ENCODE measurements around the gene OR6Q1. TPM values are rescaled to one million over a fixed set of nuclear protein-coding genes. Genes with fewer than 3 reads are reported as not detected.
"Not testable (repeated sequence)": the region's sequence is repeated elsewhere in the genome, so short reads cannot be mapped to it uniquely, and the experiment has no call there.

Gene OR6Q1
- total and polyA plus RNA-seq, 4 donors = not detected

DNA sequence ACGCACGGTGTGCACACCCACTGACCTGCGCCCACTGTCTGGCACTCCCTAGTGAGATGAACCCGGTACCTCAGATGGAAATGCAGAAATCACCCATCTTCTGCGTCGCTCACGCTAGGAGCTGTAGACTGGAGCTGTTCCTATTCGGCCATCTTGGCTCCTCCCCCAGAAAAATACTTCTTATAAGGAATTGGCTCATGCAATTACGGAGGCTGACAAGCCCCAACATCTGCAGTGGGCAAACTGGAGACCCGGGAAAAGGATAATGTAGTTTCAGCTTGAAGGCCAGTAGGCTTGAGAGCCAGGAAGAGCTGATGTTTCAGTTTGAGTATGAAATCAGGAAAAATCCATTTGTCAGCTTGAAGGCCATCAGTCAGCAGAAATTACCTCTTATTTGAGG, 30.7 kb upstream of the OR6Q1 start:
- not testable (repeated sequence) for H3K36me3 ChIP-seq (ENCODE audit: control insufficient read depth in 4 of 4, insufficient read depth in 4 of 4, low read length in 4 of 4); H3K4me3 ChIP-seq; H3K27ac ChIP-seq (ENCODE audit: low read depth in 1 of 2, low read length in 1 of 2); H3K9me3 ChIP-seq (ENCODE audit: control insufficient read depth in 4 of 4, insufficient read depth in 3 of 4, low read length in 3 of 4); DNase-seq; H3K4me1 ChIP-seq (ENCODE audit: control insufficient read depth in 5 of 5, insufficient read depth in 5 of 5, low read length in 5 of 5); ATAC-seq (ENCODE audit: insufficient read depth, low FRiP score); H3K9ac ChIP-seq (ENCODE audit: insufficient read depth in 1 of 2, low read length in 2 of 2); H3K27me3 ChIP-seq (ENCODE audit: control insufficient read depth in 3 of 3, insufficient read depth in 3 of 3, low read length in 2 of 3)
- 93 to 94% methylated on average over 9 to 10 of the region's 10 CpGs for WGBS, 2 donors

DNA sequence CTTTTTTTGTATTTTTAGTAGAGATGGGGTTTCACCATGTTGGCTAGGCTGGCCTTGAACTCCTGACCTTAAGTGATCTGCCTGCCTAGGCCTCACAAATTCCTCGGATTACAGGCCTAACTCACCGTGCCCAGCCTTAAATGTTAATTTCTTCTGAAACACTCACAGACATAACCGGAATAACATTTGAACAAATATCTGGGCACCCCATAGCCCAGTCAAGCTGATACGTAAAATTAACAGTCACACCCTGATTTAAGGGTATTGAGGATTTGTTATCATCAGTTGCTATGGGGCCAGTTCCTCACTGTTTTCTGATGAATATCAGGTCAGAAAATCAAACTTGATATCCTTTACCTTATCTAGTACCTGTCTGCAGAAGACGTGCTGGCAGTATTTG, 30.1 kb upstream of the OR6Q1 start:
- Histone ChIP-seq H3K4me3 (no peak overlapping the region), H3K4me1 (ENCODE audit: control insufficient read depth in 5 of 5, insufficient read depth in 5 of 5, low read length in 5 of 5) (peaks cover 0 to 2% (median 0%) of the 10 kb centered on the region in 5 donors), H3K9ac (ENCODE audit: insufficient read depth in 1 of 2, low read length in 2 of 2) (no peak overlapping the region), H3K9me3 (ENCODE audit: control insufficient read depth in 4 of 4, insufficient read depth in 3 of 4, low read length in 3 of 4) (no peaks in the 10 kb centered on the region), H3K36me3 (ENCODE audit: control insufficient read depth in 4 of 4, insufficient read depth in 4 of 4, low read length in 4 of 4) (no peaks in the 10 kb centered on the region), H3K27me3 (ENCODE audit: control insufficient read depth in 3 of 3, insufficient read depth in 3 of 3, low read length in 2 of 3) (no peaks in the 10 kb centered on the region), H3K27ac (ENCODE audit: low read depth in 1 of 2, low read length in 1 of 2) (no peak overlapping the region)
- ATAC-seq (ENCODE audit: insufficient read depth, low FRiP score) = no peak
- TF ChIP-seq, protein P1, sequence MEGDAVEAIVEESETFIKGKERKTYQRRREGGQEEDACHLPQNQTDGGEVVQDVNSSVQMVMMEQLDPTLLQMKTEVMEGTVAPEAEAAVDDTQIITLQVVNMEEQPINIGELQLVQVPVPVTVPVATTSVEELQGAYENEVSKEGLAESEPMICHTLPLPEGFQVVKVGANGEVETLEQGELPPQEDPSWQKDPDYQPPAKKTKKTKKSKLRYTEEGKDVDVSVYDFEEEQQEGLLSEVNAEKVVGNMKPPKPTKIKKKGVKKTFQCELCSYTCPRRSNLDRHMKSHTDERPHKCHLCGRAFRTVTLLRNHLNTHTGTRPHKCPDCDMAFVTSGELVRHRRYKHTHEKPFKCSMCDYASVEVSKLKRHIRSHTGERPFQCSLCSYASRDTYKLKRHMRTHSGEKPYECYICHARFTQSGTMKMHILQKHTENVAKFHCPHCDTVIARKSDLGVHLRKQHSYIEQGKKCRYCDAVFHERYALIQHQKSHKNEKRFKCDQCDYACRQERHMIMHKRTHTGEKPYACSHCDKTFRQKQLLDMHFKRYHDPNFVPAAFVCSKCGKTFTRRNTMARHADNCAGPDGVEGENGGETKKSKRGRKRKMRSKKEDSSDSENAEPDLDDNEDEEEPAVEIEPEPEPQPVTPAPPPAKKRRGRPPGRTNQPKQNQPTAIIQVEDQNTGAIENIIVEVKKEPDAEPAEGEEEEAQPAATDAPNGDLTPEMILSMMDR (IDR thresholded peaks at IDR 0.05; ENCODE audit: control extremely low read depth, extremely low read depth) = no peak
- no peak for DNase-seq
- 65 to 75% methylated on average over 5 of the region's 5 CpGs for WGBS, 2 donors

DNA sequence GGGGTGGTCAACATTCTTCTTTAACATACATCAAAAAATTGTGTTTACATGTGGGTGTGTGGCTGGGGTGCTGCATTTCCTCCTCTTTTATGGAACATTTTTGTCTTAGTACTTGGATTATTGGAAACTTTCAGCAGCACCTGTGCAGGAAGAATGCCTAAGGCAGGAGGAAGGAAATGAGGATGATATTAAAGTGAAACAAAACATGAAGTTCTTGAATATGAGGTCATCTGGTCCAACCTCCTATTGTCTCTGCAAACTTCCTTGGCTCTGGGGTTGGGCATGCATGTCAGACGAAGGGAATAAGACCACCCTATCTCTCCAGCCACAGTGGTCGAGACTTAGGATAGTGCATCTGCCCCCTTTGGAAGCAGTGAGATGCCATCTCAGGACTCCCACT, 27.7 kb upstream of the OR6Q1 start:
- peaks cover 0 to 2% (median 0%) of the 10 kb centered on the region in 5 donors for H3K4me1 ChIP-seq (ENCODE audit: control insufficient read depth in 5 of 5, insufficient read depth in 5 of 5, low read length in 5 of 5)
- WGBS, 2 donors = 60 to 62% methylated on average over 2 of the region's 2 CpGs
- TF ChIP-seq, protein P1 (IDR thresholded peaks at IDR 0.05; ENCODE audit: control extremely low read depth, extremely low read depth) = no peak
- no peak for ATAC-seq (ENCODE audit: insufficient read depth, low FRiP score)
- peak overlapping the region in 1 of 2 donors; percentile 56 for H3K27ac ChIP-seq (ENCODE audit: low read depth in 1 of 2, low read length in 1 of 2)
- no peaks in the 10 kb centered on the region for H3K36me3 ChIP-seq (ENCODE audit: control insufficient read depth in 4 of 4, insufficient read depth in 4 of 4, low read length in 4 of 4)
- no peak overlapping the region for H3K4me3 ChIP-seq
- H3K9me3 ChIP-seq (ENCODE audit: control insufficient read depth in 4 of 4, insufficient read depth in 3 of 4, low read length in 3 of 4) = peaks cover 0 to 3% (median 0%) of the 10 kb centered on the region in 4 donors
- DNase-seq = peak in 1 of 3 donors; percentile 13
- no peaks in the 10 kb centered on the region for H3K27me3 ChIP-seq (ENCODE audit: control insufficient read depth in 3 of 3, insufficient read depth in 3 of 3, low read length in 2 of 3)
- no peak overlapping the region for H3K9ac ChIP-seq (ENCODE audit: insufficient read depth in 1 of 2, low read length in 2 of 2)

DNA sequence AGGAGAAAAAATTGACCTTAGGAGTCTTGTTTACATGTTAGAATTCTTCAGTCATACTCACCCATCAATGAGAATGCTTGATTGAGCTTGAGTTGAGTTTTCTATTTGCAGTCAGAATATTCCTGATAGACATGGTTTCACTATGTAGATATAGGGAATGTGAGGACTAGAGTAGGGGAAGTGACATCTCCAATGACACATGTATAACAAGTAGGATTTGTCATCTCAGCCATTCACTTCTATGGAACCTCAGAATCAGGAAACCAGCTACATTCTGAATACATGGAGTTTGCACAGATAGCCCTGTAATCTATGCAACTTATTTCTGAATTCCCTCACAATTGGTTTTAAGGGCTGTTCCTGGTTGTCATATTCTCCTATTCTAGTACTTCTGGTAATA, 27.2 kb upstream of the OR6Q1 start:
- no peak overlapping the region for H3K9ac ChIP-seq (ENCODE audit: insufficient read depth in 1 of 2, low read length in 2 of 2)
- H3K4me3 ChIP-seq = no peak overlapping the region
- ATAC-seq (ENCODE audit: insufficient read depth, low FRiP score) (no peak), DNase-seq (no peak)
- TF ChIP-seq, protein P1 (IDR thresholded peaks at IDR 0.05; ENCODE audit: control extremely low read depth, extremely low read depth) = no peak
- H3K4me1 ChIP-seq (ENCODE audit: control insufficient read depth in 5 of 5, insufficient read depth in 5 of 5, low read length in 5 of 5) = peaks cover 0 to 2% (median 0%) of the 10 kb centered on the region in 5 donors
- H3K9me3 ChIP-seq (ENCODE audit: control insufficient read depth in 4 of 4, insufficient read depth in 3 of 4, low read length in 3 of 4) = peaks cover 0 to 3% (median 0%) of the 10 kb centered on the region in 4 donors
- no peaks in the 10 kb centered on the region for H3K27me3 ChIP-seq (ENCODE audit: control insufficient read depth in 3 of 3, insufficient read depth in 3 of 3, low read length in 2 of 3)
- no peaks in the 10 kb centered on the region for H3K36me3 ChIP-seq (ENCODE audit: control insufficient read depth in 4 of 4, insufficient read depth in 4 of 4, low read length in 4 of 4)
- peak overlapping the region in 1 of 2 donors; percentile 56 for H3K27ac ChIP-seq (ENCODE audit: low read depth in 1 of 2, low read length in 1 of 2)
